Heart left ventricle (tissue), 16 donors: ENCODE results near the gene TXNDC8. TPM values are rescaled to one million over a fixed set of nuclear protein-coding genes. Genes with fewer than 3 reads are reported as not detected.

ENCODE experiments used
- ATAC-seq, 4 donors: fragments of 200-7000 bp; cut with Tn5 transposase; one replicate each; pipeline ENCODE4 v1.9.1; 2020 to 2022; ENCODE audit warnings: moderate library complexity in 4 of 4, mild to moderate bottlenecking in 3 of 4, moderate number of reproducible peaks in 1 of 4
- DNase-seq, 5 donors: peaks; one replicate each; pipeline ENCODE4 v3.0.0-alpha.2; 2020
- H3K27ac ChIP-seq, 12 donors: fragments of 200-600 bp; sonication (generic) in 4 of 12; one replicate each; pipeline versions ENCODE4 v1.5.0 to v1.8.0; 2016 to 2022; ENCODE audit warnings: mild to moderate bottlenecking in 2 of 12
- H3K27me3 ChIP-seq, 9 donors: fragments of 200-600 bp; sonication (generic) in 2 of 9; one replicate each; pipeline versions ENCODE4 v1.5.1 to v1.8.0; 2016 to 2022; ENCODE audit warnings: mild to moderate bottlenecking in 3 of 9
- H3K36me3 ChIP-seq, 9 donors: fragments of 200-600 bp; sonication (generic) in 2 of 9; one replicate each; pipeline versions ENCODE4 v1.5.0 to v1.8.0; 2018 to 2022; ENCODE audit warnings: mild to moderate bottlenecking in 2 of 9
- H3K4me1 ChIP-seq, 12 donors: fragments of 200-600 bp; sonication (generic) in 4 of 12; one replicate each; pipeline versions ENCODE4 v1.5.0 to v1.8.0; 2016 to 2022; ENCODE audit warnings: mild to moderate bottlenecking in 3 of 12
- H3K4me3 ChIP-seq, 12 donors: fragments of 200-600 bp; sonication (generic) in 4 of 12; one replicate each; pipeline versions ENCODE4 v1.5.0 to v1.8.0; 2017 to 2022; ENCODE audit warnings: mild to moderate bottlenecking in 9 of 12, moderate library complexity in 4 of 12
- H3K9me3 ChIP-seq, 12 donors: fragments of 200-600 bp; sonication (generic) in 4 of 12; one replicate each; pipeline versions ENCODE4 v1.5.0 to v1.8.0; 2016 to 2022; ENCODE audit warnings: mild to moderate bottlenecking in 1 of 12
- POLR2A ChIP-seq, 2 donors: fragments of 450-650 bp; IDR thresholded peaks; one replicate each; pipeline ENCODE4 v1.6.1; 2017; ENCODE audit warnings: antibody characterized with exemption in 2 of 2, mild to moderate bottlenecking in 2 of 2, moderate library complexity in 2 of 2
- WGBS, 4 donors: extraction: QIAGEN DNeasy Blood & Tissue Kit in 2 of 4; methylation state at CpG; one replicate each; pipeline versions ENCODE4 v1.1.5 to v1.1.7; 2013 to 2018; 5-methylcytosine and 5-hydroxymethylcytosine counted together
- intact Hi-C, 10 donors: fragments of 100-400 bp; cut with DNase I; formaldehyde crosslinking; loops; one replicate each; pipeline versions ENCODE4 v1.11.1 to v1.14.2; 2022
- polyA plus RNA-seq, 2 donors: library from polyadenylated mRNA; stranded (reverse); fragments of 200-250 nt; gene quantifications; one replicate each; pipeline ENCODE4 v1.2.3, GENCODE V29; 2013
- total RNA-seq, 9 donors: library from RNA; depleted of rRNA in 2 of 9; stranded (reverse); fragments of >200 nt in 2 of 9; fragmentation: NEBNext Ultra II Directional in 3 of 9; extraction: Animal tissue kit (Norgen Biotek cat#: 25700) in 3 of 9; gene quantifications; one replicate each; pipeline versions ENCODE4 v1.1.0 to v1.2.4, GENCODE V29; 2016 to 2023
- TF ChIP-seq, protein P1 (sequence below), 12 donors: fragments of 200-600 bp; sonication (generic) in 4 of 12; IDR thresholded peaks; one replicate each; pipeline versions ENCODE4 v1.5.0 to v1.8.0; 2018 to 2022; ENCODE audit warnings: antibody characterized with exemption in 12 of 12, mild to moderate bottlenecking in 5 of 12
- donor health status: ischemic (EF 13 %, LVEDD 7.1; RV severe dilation, severe dysfunction).
- donor health status: healthy with polysubstance abuse.
- donor health status: DM: no; HTN: yes; CAD: no.
- donor health status: DM: no; HTN: no; CAD: no.
- donor health status: ischemic (EF 25% LVEDD 6.9; RV normal size, moderate dysfunction).
- donor health status: ischemic (EF 25% LVEDD 5.7; RV mildly dilated, moderate dysfunction).
- donor health status: healthy.
- donor health status: DM: yes; HTN: yes; CAD: no.
- donor health status: ischemic (EF 35%, LVEDD 5.7; RV mildly dilated, moderate dysfunction).
- donor health status: nonischemic (EF 11% LVEDD 7.7; RV severe dilation, severe dysfunction).
- donor health status: DM: yes; HTN: yes; CAD: no.
- donor health status: PGD.
- donor health status: ischemic (EF 29% LVEDD 5.4; RV normal size, mild dysfunction).
- donor health status: nonischemic (EF 23%, LVEDD 6.1; RV moderate dilation, normal function).

The TXNDC8 gene
- total and polyA plus RNA-seq, 11 donors = not detected

DNA sequence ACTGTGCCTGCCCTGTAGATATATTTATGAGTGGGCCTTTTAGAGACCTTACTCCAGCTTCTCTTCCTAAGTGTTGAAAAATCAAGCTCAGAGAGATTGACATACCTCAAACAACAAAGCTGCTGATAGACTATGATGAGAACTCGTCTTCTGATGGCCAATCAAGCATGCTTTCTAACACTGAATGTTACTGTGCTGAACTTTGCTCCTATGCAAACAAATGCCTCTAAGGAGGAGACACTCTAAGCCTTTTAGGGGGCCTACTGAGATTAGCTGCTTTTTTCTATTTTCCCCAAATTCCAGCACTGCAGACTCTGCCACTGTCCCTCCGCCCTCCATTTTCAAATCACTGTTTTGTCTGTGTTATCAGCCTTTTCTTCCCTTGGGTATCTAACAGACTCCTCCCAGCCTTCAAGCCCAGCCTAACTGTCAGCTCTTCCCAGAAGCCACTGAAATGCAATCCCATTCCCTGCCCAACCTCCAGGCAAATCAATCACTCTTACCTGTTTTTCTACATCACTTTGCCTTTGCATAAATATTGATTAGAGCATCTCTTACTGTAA is 39.5 kb downstream of the TXNDC8 start:
- H3K36me3 ChIP-seq = no peaks in the 10 kb centered on the region
- intact Hi-C loops = no loop called here
- H3K9me3 ChIP-seq = peaks cover 0 to 4% (median 0%) of the 10 kb centered on the region in 12 donors
- H3K27ac ChIP-seq = no peak overlapping the region
- no peaks in the 10 kb centered on the region for H3K4me1 ChIP-seq
- WGBS, 4 donors = 38 to 47% (median 45%) methylated on average over 2 of the region's 2 CpGs
- H3K27me3 ChIP-seq = no peaks in the 10 kb centered on the region
- TF ChIP-seq, protein P1, sequence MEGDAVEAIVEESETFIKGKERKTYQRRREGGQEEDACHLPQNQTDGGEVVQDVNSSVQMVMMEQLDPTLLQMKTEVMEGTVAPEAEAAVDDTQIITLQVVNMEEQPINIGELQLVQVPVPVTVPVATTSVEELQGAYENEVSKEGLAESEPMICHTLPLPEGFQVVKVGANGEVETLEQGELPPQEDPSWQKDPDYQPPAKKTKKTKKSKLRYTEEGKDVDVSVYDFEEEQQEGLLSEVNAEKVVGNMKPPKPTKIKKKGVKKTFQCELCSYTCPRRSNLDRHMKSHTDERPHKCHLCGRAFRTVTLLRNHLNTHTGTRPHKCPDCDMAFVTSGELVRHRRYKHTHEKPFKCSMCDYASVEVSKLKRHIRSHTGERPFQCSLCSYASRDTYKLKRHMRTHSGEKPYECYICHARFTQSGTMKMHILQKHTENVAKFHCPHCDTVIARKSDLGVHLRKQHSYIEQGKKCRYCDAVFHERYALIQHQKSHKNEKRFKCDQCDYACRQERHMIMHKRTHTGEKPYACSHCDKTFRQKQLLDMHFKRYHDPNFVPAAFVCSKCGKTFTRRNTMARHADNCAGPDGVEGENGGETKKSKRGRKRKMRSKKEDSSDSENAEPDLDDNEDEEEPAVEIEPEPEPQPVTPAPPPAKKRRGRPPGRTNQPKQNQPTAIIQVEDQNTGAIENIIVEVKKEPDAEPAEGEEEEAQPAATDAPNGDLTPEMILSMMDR (IDR thresholded peaks at IDR 0.05) = no peak
- no peak for TF ChIP-seq POLR2A (IDR thresholded peaks at IDR 0.05)
- no peak overlapping the region for H3K4me3 ChIP-seq
- DNase-seq = no peak
- ATAC-seq = no peak

DNA sequence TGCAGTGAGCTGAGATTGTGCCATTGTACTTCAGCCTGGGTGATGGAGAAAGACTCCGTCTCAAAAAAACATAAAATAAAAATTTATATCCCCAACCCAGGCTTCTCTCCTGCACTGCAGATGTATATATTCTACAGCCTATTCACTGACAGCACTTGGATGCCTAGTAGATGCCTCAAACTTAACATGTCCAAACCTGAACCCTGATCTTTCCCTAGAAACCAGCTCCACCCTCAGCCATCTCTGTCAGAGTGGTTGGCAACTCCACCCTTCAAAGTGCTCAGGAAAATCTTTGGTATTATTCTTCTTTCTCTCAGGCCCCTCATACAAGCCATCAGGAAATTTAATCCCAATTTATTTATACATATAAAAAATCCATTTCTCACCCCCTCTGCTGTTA is 44.4 kb downstream of the TXNDC8 start:
- DNase-seq = no peak
- H3K4me3 ChIP-seq = no peak overlapping the region
- H3K9me3 ChIP-seq = no peaks in the 10 kb centered on the region
- 88 to 100% (median 98%) methylated on average over 1 of the region's 1 CpG for WGBS, 4 donors
- intact Hi-C loops = no loop called here
- H3K36me3 ChIP-seq = no peaks in the 10 kb centered on the region
- TF ChIP-seq, protein P1 (IDR thresholded peaks at IDR 0.05) = no peak
- TF ChIP-seq POLR2A (IDR thresholded peaks at IDR 0.05) = no peak
- H3K27ac ChIP-seq = no peak overlapping the region
- ATAC-seq = no peak
- H3K4me1 ChIP-seq = no peaks in the 10 kb centered on the region
- no peaks in the 10 kb centered on the region for H3K27me3 ChIP-seq

DNA sequence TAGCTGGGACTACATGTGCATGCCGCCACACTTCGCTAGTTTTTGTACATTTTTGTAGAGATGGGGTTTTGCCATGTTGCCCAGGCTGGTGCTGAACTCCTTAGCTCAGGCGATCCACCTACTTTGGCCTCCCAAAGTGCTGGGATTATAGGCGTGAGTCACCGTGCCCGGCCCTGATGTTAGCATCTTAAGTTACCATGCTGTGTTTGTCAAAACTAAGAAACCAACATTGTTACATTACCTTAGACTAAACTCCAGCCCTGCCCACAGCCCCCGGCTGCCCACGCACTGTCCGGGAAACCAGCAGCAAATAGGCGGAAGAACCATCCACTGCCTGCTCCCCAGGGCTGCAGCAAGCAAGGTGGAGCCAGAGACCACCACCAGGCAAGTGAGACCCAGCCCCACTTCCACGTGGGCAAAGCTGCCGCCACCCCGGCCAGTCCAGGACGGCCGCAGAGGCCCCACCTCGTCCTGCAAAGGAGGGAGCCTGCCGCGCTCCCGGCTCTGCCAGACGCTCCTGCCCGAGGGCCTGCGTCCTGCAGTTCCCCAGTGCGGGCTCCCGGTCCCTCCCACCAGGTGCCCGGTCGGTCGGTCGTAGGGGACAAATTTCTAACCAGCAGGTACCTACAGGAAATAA is 45.6 kb downstream of the TXNDC8 start:
- intact Hi-C loops = no loop called here
- no peaks in the 10 kb centered on the region for H3K27me3 ChIP-seq
- TF ChIP-seq POLR2A (IDR thresholded peaks at IDR 0.05) = no peak
- TF ChIP-seq, protein P1 (IDR thresholded peaks at IDR 0.05) = no peak
- H3K4me1 ChIP-seq = no peaks in the 10 kb centered on the region
- ATAC-seq (no peak), DNase-seq (no peak)
- 80 to 94% (median 88%) methylated on average over 23 to 28 of the region's 28 CpGs for WGBS, 4 donors
- no peak overlapping the region for H3K27ac ChIP-seq
- no peak overlapping the region for H3K4me3 ChIP-seq
- no peaks in the 10 kb centered on the region for H3K36me3 ChIP-seq
- H3K9me3 ChIP-seq = no peaks in the 10 kb centered on the region

DNA sequence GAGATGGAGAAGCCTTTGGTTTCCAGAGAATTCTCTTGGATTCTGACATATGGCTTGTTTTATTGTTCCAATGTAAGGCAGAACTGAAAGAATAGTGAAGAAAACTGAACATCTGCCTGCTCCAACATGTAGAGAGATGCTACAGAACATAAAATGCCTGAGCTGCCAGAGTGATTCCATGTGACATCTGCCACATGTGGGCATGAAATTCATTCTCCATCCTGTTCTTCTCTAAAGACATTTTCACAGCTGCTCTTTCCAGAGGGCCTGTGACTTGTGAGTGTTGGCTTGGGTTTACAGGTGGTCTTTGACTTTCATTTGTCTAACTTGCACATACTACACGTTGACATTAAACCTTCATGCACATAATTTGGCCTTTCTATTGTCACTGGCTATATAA is 47.7 kb downstream of the TXNDC8 start:
- no peak for DNase-seq
- Histone ChIP-seq H3K4me3 (no peak overlapping the region), H3K9me3 (no peaks in the 10 kb centered on the region), H3K27me3 (no peaks in the 10 kb centered on the region), H3K4me1 (no peaks in the 10 kb centered on the region), H3K27ac (no peak overlapping the region), H3K36me3 (no peaks in the 10 kb centered on the region)
- TF ChIP-seq, protein P1 (IDR thresholded peaks at IDR 0.05) = no peak
- no peak for TF ChIP-seq POLR2A (IDR thresholded peaks at IDR 0.05)
- 70 to 91% (median 73%) methylated on average over 1 of the region's 1 CpG for WGBS, 4 donors
- ATAC-seq = no peak
- intact Hi-C loops = no loop called here
